GM12878 (cell line): ENCODE measurements around the gene RAP1GAP. TPM values are rescaled to one million over a fixed set of nuclear protein-coding genes. Genes with fewer than 3 reads are reported as not detected.

Experiments used
- ATAC-seq: fragments of 200-7000 bp; cut with Tn5 transposase; 3 replicates; pipeline ENCODE4 v1.9.1; 2020; ENCODE audit warnings: mild to moderate bottlenecking, moderate library complexity
- BruUV-seq: library from RNA; stranded (reverse); fragments of 400-500 nt; replicated peaks from 2 replicates; lab custom pipeline; 2021; lab: Mats Ljungman, UMichigan
- CTCF ChIA-PET: fragments of 300-600 bp; sonication (Branson Sonifier 250); formaldehyde crosslinking; extraction: SDS; loops from one replicate; lab custom pipeline; 2021; ENCODE audit warnings: inconsistent platforms; lab: Yijun Ruan, JAX
- POLR2A ChIA-PET: fragments of 350-600 bp; formaldehyde crosslinking; extraction: SDS; loops from one replicate; lab custom pipeline; 2021; ENCODE audit warnings: inconsistent platforms; lab: Charles Lee
- RAD21 ChIA-PET: fragments of 300-600 bp; sonication (Branson Sonifier 250); formaldehyde crosslinking; loops from one replicate; lab custom pipeline; 2023; ENCODE audit warnings: antibody characterized with exemption; ENCODE audit not compliant: unreplicated experiment; lab: Charles Lee
- SMC1A ChIA-PET: fragments of 300-600 bp; sonication (Branson Sonifier 250); formaldehyde crosslinking; loops from one replicate; lab custom pipeline; 2023; ENCODE audit not compliant: unreplicated experiment, uncharacterized antibody; lab: Charles Lee
- DNase-seq: peaks from one replicate; pipeline ENCODE4 v3.0.0-alpha.2; 2011; ENCODE audit warnings: low read depth, low spot score
- FAIRE-seq: peaks from 3 replicates; lab custom pipeline; 2011; peaks lifted over from hg19 to GRCh38; lab: Jason Lieb, UNC
- H2AFZ ChIP-seq: 2 replicates; pipeline ENCODE4 v1.6.0; 2011; ENCODE audit warnings: low read depth, low read length, control low read depth; ENCODE audit not compliant: control insufficient read depth
- H3K27ac ChIP-seq: 2 replicates; pipeline ENCODE4 v1.5.1; 2011; ENCODE audit warnings: control low read depth; ENCODE audit not compliant: control insufficient read depth, insufficient read depth
- H3K27me3 ChIP-seq, 2 experiments: replicated peaks in 1 of 2; 2 replicates each; pipeline versions ENCODE4 v1.6.0 to v1.6.1; 2011; ENCODE audit warnings: low read length in 1 of 2; ENCODE audit not compliant: control insufficient read depth in 2 of 2, insufficient read depth in 2 of 2
- H3K36me3 ChIP-seq, 2 experiments: 2 replicates each; pipeline ENCODE4 v1.5.1; 2011; ENCODE audit warnings: low read length in 1 of 2; ENCODE audit not compliant: control insufficient read depth in 2 of 2, insufficient read depth in 2 of 2
- H3K4me1 ChIP-seq: 2 replicates; pipeline ENCODE4 v1.6.1; 2011; ENCODE audit warnings: mild to moderate bottlenecking, low read length, moderate library complexity, mixed read lengths; ENCODE audit not compliant: control insufficient read depth, insufficient read depth
- H3K4me2 ChIP-seq: 2 replicates; pipeline ENCODE4 v1.6.0; 2011; ENCODE audit warnings: control low read depth; ENCODE audit not compliant: control insufficient read depth, insufficient read depth
- H3K4me3 ChIP-seq: fragments of 200-600 bp; sonication (generic); 2 replicates; pipeline ENCODE4 v1.5.1; 2016
- H3K79me2 ChIP-seq: 2 replicates; pipeline ENCODE4 v1.6.0; 2011; ENCODE audit warnings: low read length; ENCODE audit not compliant: control insufficient read depth, insufficient read depth
- H3K9ac ChIP-seq: 2 replicates; pipeline ENCODE4 v1.8.0; 2011; ENCODE audit warnings: low read length, control low read depth, mixed read lengths; ENCODE audit not compliant: control insufficient read depth, insufficient read depth
- H3K9me3 ChIP-seq: replicated peaks from 3 replicates; pipeline ENCODE4 v1.5.1; 2011; ENCODE audit warnings: mild to moderate bottlenecking, low read length; ENCODE audit not compliant: control insufficient read depth, insufficient read depth
- H4K20me1 ChIP-seq: 2 replicates; pipeline ENCODE4 v1.6.0; 2011; ENCODE audit not compliant: control insufficient read depth, insufficient read depth
- ASH2L ChIP-seq: fragments of 300-600, 200-600 bp; sonication (generic); IDR thresholded peaks from 2 replicates; pipeline ENCODE4 v1.6.1; 2017; ENCODE audit warnings: low read depth, mild to moderate bottlenecking, borderline replicate concordance
- BCLAF1 ChIP-seq: fragments of 450-650 bp; IDR thresholded peaks from 2 replicates; pipeline ENCODE4 v1.6.1; 2017; ENCODE audit warnings: antibody characterized with exemption, mild to moderate bottlenecking, moderate library complexity
- DPF2 ChIP-seq: fragments of 450-650 bp; IDR thresholded peaks from 2 replicates; pipeline ENCODE4 v1.6.1; 2017; ENCODE audit warnings: mild to moderate bottlenecking
- E2F8 ChIP-seq: fragments of 450-650 bp; IDR thresholded peaks from 2 replicates; pipeline ENCODE4 v1.6.1; 2018; ENCODE audit warnings: mild to moderate bottlenecking, low read depth, moderate library complexity; ENCODE audit not compliant: partially characterized antibody
- HCFC1 ChIP-seq: fragments of 150-350 bp; IDR thresholded peaks from 2 replicates; pipeline ENCODE4 v1.6.1; 2014; ENCODE audit warnings: low read length
- MLLT1 ChIP-seq: fragments of 450-650 bp; IDR thresholded peaks from 2 replicates; pipeline ENCODE4 v1.6.1; 2016; ENCODE audit warnings: mild to moderate bottlenecking
- NFIC ChIP-seq: IDR thresholded peaks from 2 replicates; pipeline ENCODE4 v1.6.1; 2012; ENCODE audit warnings: low read depth, mild to moderate bottlenecking, inconsistent platforms, low read length, moderate library complexity
- TBL1XR1 ChIP-seq: IDR thresholded peaks from 2 replicates; pipeline ENCODE4 v1.6.1; 2012; ENCODE audit warnings: low read depth, low read length, improper control_type of control experiment
- ZBED1 ChIP-seq: IDR thresholded peaks from 2 replicates; pipeline ENCODE4 v1.6.1; 2016; ENCODE audit warnings: borderline replicate concordance
- WGBS: methylation state at CpG from one replicate; pipeline ENCODE4 v1.1.6; 2016; ENCODE audit warnings: low lambda C conversion rate; ENCODE audit not compliant: insufficient replicate concordance, insufficient coverage; ENCODE audit errors: missing lambda C conversion rate; 5-methylcytosine and 5-hydroxymethylcytosine counted together
- in situ Hi-C: fragments of 300-500 bp; cut with MboI; formaldehyde crosslinking; loops from 9 replicates; pipeline ENCODE4 v1.14.3; 2018; ENCODE audit warnings: mixed read lengths
- intact Hi-C: fragments of 100-400 bp; cut with micrococcal nuclease; formaldehyde crosslinking; loops from one replicate; pipeline ENCODE4 v1.14.2; 2022; ENCODE audit not compliant: unreplicated experiment
- polyA plus RNA-seq, 11 experiments: library from polyadenylated mRNA; depleted of rRNA in 4 of 11; unstranded in 6 of 11; stranded (reverse) in 5 of 11; fragments of >200 nt; fragmentation: Nextera tagmentation in 4 of 11; fragmentation: Illumina TruSeq in 1 of 11; extraction: Ambion mirVana in 4 of 11; extraction: Trizol in 1 of 11; gene quantifications; 1 replicate in 1 of 11; 2 replicates in 10 of 11; pipeline versions ENCODE4 v1.2.1 to v1.2.3, GENCODE V29; 2011 to 2016; ENCODE audit warnings: inconsistent platforms in 2 of 11, missing spikeins in 2 of 11, low read depth in 1 of 11
- total RNA-seq, 4 experiments: library from RNA; depleted of rRNA in 3 of 4; stranded (reverse); fragments of >200 nt in 3 of 4; fragmentation: Illumina TruSeq in 1 of 4; extraction: Trizol in 1 of 4; gene quantifications; 2 replicates each; pipeline versions ENCODE4 v1.2.1 to v1.2.3, GENCODE V29; 2013 to 2021

Gene RAP1GAP
- total and polyA plus RNA-seq, 10 of the 15 experiments (the other 5 are each of a cell fraction or from before 2014, with no cell fraction given), result 0.04 to 0.96 (median 0.09) TPM; not detected in 3

- intact Hi-C loops, result no loop called here
- 11% methylated on average over 6 of the region's 7 CpGs for WGBS
- Histone ChIP-seq H3K36me3 (no peaks in the 10 kb centered on the region), H4K20me1 (no peaks in the 10 kb centered on the region), H3K4me1 (no peaks in the 10 kb centered on the region)
- CTCF ChIA-PET, result no interaction called here
- POLR2A ChIA-PET, result interaction anchor here (0.5 kb wide), 1 partner anchor 405 kb away, joined by 3 read pairs; no protein-coding TSS in a partner anchor
- TF ChIP-seq MLLT1, result no peak
- TF ChIP-seq, all 136 proteins: peak for 0
- Histone ChIP-seq H3K27ac (no peak overlapping the region), H3K79me2 (no peaks in the 10 kb centered on the region), H2AFZ (no peak overlapping the region), H3K9ac (no peak overlapping the region), H3K9me3 (no peaks in the 10 kb centered on the region), H3K27me3 (no peaks in the 10 kb centered on the region), H3K4me2 (no peak overlapping the region), H3K4me3 (no peak overlapping the region)
- no peak for ATAC-seq
- no peak for FAIRE-seq
- BruUV-seq, result no TSS peak
- ChIA-PET RAD21 (no interaction called here), SMC1A (no interaction called here)
- in situ Hi-C loops, result no loop called here
- DNase-seq, result no peak
Observed at GRCh38 chr1:21598417-21598816, 70.7 kb downstream of the RAP1GAP start.

- Histone ChIP-seq H3K79me2 (no peaks in the 10 kb centered on the region), H4K20me1 (no peaks in the 10 kb centered on the region), H3K27me3 (no peaks in the 10 kb centered on the region), H3K4me2 (no peak overlapping the region), H3K27ac (no peak overlapping the region), H3K4me1 (no peaks in the 10 kb centered on the region), H2AFZ (no peak overlapping the region), H3K9me3 (no peaks in the 10 kb centered on the region), H3K36me3 (no peaks in the 10 kb centered on the region), H3K9ac (no peak overlapping the region), H3K4me3 (no peak overlapping the region)
- ATAC-seq (no peak), FAIRE-seq (no peak), DNase-seq (no peak)
- intact Hi-C loops (no loop called here), in situ Hi-C loops (no loop called here)
- SMC1A ChIA-PET, result no interaction called here
- RAD21 ChIA-PET, result no interaction called here
- BruUV-seq, result no TSS peak
- POLR2A ChIA-PET, result no interaction called here
- 38% methylated on average over 19 of the region's 19 CpGs for WGBS
- CTCF ChIA-PET, result no interaction called here
- TF ChIP-seq DPF2, result no peak
- TF ChIP-seq ASH2L, result no peak
- no peak for TF ChIP-seq ZBED1
- TF ChIP-seq HCFC1, result no peak
- no peak for TF ChIP-seq BCLAF1
- TF ChIP-seq E2F8, result no peak
- no peak for TF ChIP-seq TBL1XR1
- TF ChIP-seq NFIC, result no peak
Observed at GRCh38 chr1:21597753-21598152, 71.4 kb downstream of the RAP1GAP start.
